GM19397 (cell line): ENCODE data around the gene EFCAB6.

ENCODE experiments used
- ATAC-seq: cut with Tn5 transposase; IDR thresholded peaks from one replicate; pipeline ENCODE4 v1.9.1; 2021; ENCODE audit warnings: mild to moderate bottlenecking, moderate library complexity; ENCODE audit not compliant: unreplicated experiment

Gene EFCAB6

GRCh38 chr22:43847376-43848289 lies 35.5 kb upstream of the EFCAB6 start:
- ATAC-seq: no peak

DNA sequence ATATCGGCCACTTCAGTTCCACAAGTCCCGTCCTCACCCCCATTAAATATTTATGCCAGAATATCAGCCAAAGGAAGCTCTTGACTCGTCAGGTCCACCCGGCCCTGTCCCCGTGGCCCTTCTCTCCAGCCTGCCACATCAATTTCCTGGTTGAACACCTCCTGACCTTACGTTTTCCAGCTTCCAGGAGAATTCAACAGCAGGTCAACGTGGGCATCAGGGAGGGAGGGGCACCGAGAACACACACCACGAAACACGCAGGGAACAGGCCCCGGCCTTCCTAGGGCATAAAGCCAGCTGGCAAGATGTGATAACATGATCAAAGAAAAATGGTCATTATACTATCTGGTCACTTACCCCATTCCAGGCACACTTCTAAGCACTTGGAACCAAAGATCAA lies 34.9 kb upstream of the EFCAB6 start:
- ATAC-seq: no peak

DNA sequence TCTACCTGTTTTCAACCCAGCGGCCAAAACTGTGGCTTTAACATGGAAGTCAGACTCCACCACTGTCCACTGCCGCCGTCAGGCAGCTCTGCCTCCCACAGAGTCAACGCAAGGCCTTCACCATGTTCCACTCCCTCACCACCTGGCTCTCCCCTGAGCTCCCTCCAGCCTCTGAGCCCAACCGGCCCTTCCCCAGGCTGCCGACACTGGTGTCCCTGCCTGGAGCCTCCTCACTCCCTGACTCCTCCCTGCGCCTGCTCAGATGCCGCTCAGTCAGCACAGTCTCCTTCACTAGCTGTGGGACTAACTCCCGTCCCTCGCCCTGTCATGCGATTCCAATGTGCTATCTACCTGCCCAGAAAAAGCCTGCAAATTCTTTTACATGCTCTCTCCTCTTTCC lies 33.9 kb upstream of the EFCAB6 start:
- no peak for ATAC-seq

GRCh38 chr22:43844560-43845545 lies 32.7 kb upstream of the EFCAB6 start:
- no peak for ATAC-seq

- ATAC-seq: no peak
Measured at GRCh38 chr22:43843783-43844530, 31.9 kb upstream of the EFCAB6 start.

DNA sequence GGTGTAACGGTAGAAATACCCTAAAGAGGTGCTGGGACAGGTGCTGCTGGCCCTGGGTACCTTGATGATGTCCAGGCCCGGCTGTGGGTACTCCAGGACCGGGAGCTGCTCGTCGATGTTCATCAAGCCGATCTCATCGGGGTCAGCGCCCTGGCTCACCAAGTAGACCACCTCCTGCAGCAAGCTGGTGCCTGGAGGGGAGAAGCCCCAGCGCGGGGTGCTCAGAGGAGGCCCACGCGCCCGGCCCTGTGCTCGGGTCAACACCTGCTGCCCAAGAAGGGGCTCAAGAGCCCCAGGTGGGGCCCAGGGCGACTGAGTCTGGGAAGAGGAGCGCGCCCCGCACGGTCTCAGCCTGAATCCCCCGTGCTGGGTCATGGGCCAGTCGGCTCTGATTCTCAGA lies 29.6 kb upstream of the EFCAB6 start:
- no peak for ATAC-seq

DNA sequence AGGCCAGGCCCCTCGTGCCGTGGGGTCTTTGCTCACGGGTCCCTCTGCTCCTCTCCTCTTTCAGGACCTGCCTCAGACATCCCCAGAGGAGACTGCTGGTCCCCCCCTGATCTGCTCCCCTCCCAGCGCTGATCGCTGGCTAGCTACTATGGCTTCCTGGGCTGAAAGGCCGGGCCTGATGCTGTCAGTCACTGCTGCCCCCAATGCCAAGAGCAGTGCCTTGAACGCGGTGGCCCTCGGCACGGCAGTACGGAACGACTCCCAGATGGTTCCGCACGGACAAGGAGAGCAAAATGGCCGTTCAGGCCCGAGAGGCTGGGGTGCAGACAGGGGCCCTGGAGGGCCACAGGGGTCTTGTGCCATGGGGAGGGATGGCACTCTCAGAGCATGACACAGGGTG lies 28.7 kb upstream of the EFCAB6 start:
- no peak for ATAC-seq

DNA sequence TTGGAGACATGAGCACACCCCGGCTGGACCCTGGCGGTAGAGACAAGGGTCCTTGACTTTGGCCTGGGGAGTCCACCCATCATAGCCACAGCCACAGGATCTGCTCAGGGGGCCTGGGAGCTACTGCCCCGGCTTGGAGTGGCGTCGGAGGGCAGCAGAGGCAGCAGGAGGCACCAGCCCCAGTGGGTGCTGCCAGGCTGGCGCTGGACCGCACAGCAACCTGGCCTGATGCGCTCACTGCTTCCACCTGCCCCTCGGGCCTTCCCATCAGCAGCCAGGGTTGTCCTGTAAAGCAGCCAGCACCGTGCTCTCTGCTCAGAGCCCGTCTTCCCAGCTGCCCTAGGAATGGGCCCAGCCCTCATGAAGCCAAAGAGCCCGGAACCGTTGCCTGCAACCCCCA lies 28.3 kb upstream of the EFCAB6 start:
- ATAC-seq: no peak

DNA sequence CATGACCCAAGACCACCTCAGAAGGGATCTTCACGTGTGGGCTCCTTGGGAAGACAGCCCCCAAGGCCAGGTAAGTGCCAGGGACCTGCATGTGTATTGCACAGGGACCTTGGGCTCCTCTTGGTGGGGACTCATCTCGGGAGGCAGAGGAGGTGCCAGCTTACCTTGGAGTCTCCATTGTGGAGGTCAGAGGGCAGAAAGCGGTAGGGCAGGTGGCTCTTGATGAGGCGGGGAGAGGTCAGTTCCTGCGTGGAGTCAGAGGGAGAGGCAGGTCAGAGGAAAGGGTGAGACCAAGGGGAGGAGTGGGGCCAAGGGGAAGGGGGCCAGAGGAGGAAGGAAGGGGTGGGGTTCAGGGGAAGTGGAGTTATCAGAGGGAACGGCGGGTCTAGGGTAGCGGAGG lies 27.7 kb upstream of the EFCAB6 start:
- ATAC-seq: no peak

DNA sequence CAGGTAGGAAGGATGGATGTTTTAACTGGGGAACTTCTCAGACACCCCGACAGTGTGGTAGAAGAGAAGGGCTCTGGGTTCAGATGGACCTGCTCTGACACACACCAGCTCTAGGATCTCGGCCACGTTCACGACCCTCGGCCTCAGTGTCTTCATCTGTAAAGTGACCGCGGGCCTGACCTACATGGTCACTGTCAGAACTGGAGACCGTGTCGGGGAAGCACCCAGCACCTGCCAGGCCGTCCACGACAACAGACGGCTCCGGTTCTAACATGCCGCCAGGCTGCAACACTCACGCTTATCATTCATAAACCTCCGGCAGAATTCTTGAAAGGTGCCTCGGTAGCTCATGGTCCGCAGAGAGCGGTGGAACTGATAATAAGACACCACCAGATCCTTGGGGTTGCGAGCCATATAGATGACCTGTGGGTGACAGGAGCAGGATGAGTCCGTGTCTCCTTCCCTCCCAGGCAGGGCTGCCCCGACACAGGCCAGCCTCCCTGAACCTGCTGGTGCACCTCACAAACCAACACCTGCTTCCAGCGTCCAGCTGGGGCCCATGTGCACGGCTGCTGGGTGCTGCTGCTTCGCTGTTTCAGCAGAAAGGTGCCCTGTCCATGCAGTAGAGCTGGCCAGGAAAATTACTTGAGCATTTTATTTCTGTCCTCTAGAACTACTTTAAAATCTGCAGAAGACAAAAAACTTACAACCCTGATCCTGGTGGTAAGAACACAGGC lies 26.6 kb upstream of the EFCAB6 start:
- no peak for ATAC-seq

GRCh38 chr22:43838161-43838560 lies 26.1 kb upstream of the EFCAB6 start:
- no peak for ATAC-seq

GRCh38 chr22:43837666-43838065 lies 25.6 kb upstream of the EFCAB6 start:
- ATAC-seq: no peak

- ATAC-seq: no peak
Measured at GRCh38 chr22:43835736-43836135, 23.6 kb upstream of the EFCAB6 start.

- ATAC-seq: no peak
Measured at GRCh38 chr22:43835166-43835565, 23.1 kb upstream of the EFCAB6 start.

DNA sequence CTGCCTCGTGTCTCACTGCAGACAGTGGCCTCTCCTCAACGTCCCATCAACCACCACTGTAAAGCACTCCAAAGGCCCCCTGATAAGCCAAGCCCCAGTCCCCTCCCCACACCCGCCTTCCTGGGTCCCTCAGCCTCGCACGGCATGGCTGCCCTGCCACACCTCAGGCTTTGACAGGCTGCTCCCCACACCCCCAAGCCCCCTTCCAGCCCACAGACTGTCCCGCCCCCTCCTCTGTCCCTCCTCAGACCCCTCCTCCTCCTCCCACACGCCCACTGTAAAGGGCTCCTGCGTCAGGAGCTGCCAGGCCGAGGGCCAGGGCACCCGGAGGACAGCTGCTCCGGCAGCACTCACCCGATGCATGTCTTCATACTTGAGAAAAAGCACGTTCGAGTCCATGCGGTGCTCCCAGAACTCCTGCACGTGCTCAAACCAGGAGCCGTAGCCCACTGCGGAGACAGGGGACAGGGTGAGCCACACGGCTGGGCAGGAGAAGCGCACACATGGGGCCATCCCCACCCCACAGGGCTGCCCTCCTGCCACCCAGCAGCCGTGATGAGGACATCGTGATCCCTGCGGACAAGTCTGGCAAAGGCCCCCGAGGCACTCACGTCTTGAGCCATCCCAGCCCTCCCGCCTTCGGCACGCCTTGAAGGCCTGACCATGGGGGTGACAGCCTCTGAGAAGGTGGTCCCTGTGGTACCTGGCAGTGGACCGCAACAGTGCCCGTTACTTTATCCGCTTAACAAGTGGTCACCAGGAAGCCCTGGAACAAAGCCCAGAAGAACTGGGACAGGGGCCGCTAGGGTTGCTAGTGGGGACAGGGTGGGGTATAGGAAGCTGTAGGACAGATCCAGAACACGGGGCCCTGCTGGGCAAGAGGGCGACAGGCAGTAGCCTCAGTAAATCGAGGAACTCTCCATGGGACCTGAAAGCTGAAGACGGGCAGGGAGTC lies 21.5 kb upstream of the EFCAB6 start:
- ATAC-seq: no peak

GRCh38 chr22:43832393-43833265 lies 20.5 kb upstream of the EFCAB6 start:
- ATAC-seq: no peak

GRCh38 chr22:43831561-43832392 lies 19.7 kb upstream of the EFCAB6 start:
- ATAC-seq: no peak
